Testis (tissue), 2 donors: Measurements from ENCODE around the gene FHIT.

Experiments used
- POLR2A ChIP-seq: fragments of 450-650 bp; IDR thresholded peaks from one replicate; pipeline ENCODE4 v1.6.1; 2017; ENCODE audit warnings: antibody characterized with exemption, mild to moderate bottlenecking, moderate library complexity
- TF ChIP-seq, protein P1 (sequence below), 3 experiments: fragments of 450-650 bp in 2 of 3; fragments of 200-600 bp in 1 of 3; sonication (generic) in 1 of 3; IDR thresholded peaks; one replicate each; pipeline ENCODE4 v1.5.1; 2016 to 2019; ENCODE audit warnings: antibody characterized with exemption in 3 of 3, mild to moderate bottlenecking in 2 of 3, moderate library complexity in 1 of 3

DNA sequence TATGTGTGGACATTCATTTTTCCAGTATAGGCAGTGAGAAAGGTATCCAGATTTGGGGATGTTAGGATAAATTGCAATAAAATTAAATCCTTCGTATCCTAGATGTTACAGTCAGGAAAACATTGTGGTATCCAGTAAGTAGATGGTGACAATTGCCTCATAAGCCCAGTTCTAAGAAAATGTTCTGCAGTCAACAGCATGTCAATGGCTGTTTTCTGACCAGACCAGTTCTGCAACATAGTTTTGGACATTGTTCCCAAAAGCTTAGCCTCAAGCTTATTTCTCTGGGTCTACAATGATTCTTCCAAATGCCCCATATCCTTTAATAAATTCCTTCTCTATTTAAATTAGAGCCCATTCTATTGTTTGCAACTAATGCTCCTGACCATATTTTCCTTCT, 480.7 kb downstream of the FHIT start:
- TF ChIP-seq, protein P1, sequence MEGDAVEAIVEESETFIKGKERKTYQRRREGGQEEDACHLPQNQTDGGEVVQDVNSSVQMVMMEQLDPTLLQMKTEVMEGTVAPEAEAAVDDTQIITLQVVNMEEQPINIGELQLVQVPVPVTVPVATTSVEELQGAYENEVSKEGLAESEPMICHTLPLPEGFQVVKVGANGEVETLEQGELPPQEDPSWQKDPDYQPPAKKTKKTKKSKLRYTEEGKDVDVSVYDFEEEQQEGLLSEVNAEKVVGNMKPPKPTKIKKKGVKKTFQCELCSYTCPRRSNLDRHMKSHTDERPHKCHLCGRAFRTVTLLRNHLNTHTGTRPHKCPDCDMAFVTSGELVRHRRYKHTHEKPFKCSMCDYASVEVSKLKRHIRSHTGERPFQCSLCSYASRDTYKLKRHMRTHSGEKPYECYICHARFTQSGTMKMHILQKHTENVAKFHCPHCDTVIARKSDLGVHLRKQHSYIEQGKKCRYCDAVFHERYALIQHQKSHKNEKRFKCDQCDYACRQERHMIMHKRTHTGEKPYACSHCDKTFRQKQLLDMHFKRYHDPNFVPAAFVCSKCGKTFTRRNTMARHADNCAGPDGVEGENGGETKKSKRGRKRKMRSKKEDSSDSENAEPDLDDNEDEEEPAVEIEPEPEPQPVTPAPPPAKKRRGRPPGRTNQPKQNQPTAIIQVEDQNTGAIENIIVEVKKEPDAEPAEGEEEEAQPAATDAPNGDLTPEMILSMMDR (IDR thresholded peaks at IDR 0.05): no peak
- TF ChIP-seq POLR2A: no peak
